SK-N-SH (cell line): ENCODE data around the gene MLEC. TPM values are rescaled to one million over a fixed set of nuclear protein-coding genes. Genes with fewer than 3 reads are reported as not detected.

Source experiments
- CTCF ChIA-PET: fragments of 300-600, 350-600 bp; formaldehyde crosslinking; extraction: SDS; loops from one replicate; lab custom pipeline; 2021; lab: Yijun Ruan, JAX
- POLR2A ChIA-PET: fragments of 350-600 bp; sonication (Branson Sonifier 250); formaldehyde crosslinking; extraction: SDS; loops from one replicate; lab custom pipeline; 2020; ENCODE audit warnings: antibody characterized with exemption, inconsistent platforms; lab: Yijun Ruan, JAX
- DNase-seq: peaks from one replicate; pipeline ENCODE4 v3.0.0; 2012
- H2AFZ ChIP-seq: fragments of 200-600 bp; sonication (generic); 2 replicates; pipeline ENCODE4 v1.8.1; 2016; ENCODE audit warnings: antibody characterized with exemption, mild to moderate bottlenecking, low read depth
- H3F3A ChIP-seq: fragments of 200-600 bp; sonication (generic); replicated peaks from 2 replicates; pipeline ENCODE3; 2016; ENCODE audit warnings: antibody characterized with exemption, mild to moderate bottlenecking; ENCODE audit not compliant: insufficient read depth
- H3K27ac ChIP-seq, 2 experiments: fragments of 200-500 bp in 1 of 2; fragments of 200-600 bp in 1 of 2; sonication (Bioruptor generic) in 1 of 2; sonication (generic), shearing (Covaris generic) in 1 of 2; 2 replicates each; pipeline versions ENCODE4 v1.5.1 to v1.6.1; 2014 to 2016; ENCODE audit warnings: low read depth in 2 of 2, inconsistent platforms in 1 of 2, low read length in 1 of 2, mild to moderate bottlenecking in 1 of 2, mixed read lengths in 1 of 2
- H3K27me3 ChIP-seq: fragments of 200-600 bp; sonication (generic), shearing (Covaris generic); 2 replicates; pipeline ENCODE4 v1.6.1; 2016; ENCODE audit warnings: mixed run types; ENCODE audit not compliant: insufficient read depth
- H3K36me3 ChIP-seq, 2 experiments: fragments of 200-500 bp in 1 of 2; fragments of 200-600 bp in 1 of 2; sonication (Bioruptor generic) in 1 of 2; sonication (generic) in 1 of 2; replicated peaks in 1 of 2; 2 replicates each; pipeline versions ENCODE3 to v1.5.1; 2014 to 2016; ENCODE audit warnings: low read length in 1 of 2, mild to moderate bottlenecking in 1 of 2; ENCODE audit not compliant: insufficient read depth in 2 of 2, control insufficient read depth in 1 of 2
- H3K4me1 ChIP-seq, 2 experiments: fragments of 200-500 bp in 1 of 2; fragments of 200-600 bp in 1 of 2; sonication (Bioruptor generic) in 1 of 2; sonication (generic), shearing (Covaris generic) in 1 of 2; 2 replicates each; pipeline versions ENCODE4 v1.5.1 to v1.6.1; 2014 to 2016; ENCODE audit warnings: low read depth in 1 of 2, low read length in 1 of 2, mixed run types in 1 of 2; ENCODE audit not compliant: insufficient read depth in 2 of 2, control insufficient read depth in 1 of 2
- H3K4me2 ChIP-seq: fragments of 200-600 bp; sonication (generic), shearing (Covaris generic); 2 replicates; pipeline ENCODE4 v1.6.1; 2017; ENCODE audit warnings: mixed run types
- H3K4me3 ChIP-seq, 2 experiments: fragments of 200-500 bp in 1 of 2; fragments of 200-600 bp in 1 of 2; sonication (Bioruptor generic) in 1 of 2; sonication (generic), shearing (Covaris generic) in 1 of 2; 2 replicates each; pipeline versions ENCODE4 v1.5.1 to v1.8.1; 2014 to 2016; ENCODE audit warnings: low read depth in 2 of 2, inconsistent platforms in 1 of 2, low read length in 1 of 2, mild to moderate bottlenecking in 1 of 2, mixed read lengths in 1 of 2, moderate library complexity in 1 of 2
- H3K79me2 ChIP-seq: fragments of 200-600 bp; sonication (generic); 2 replicates; pipeline ENCODE4 v1.8.1; 2017; ENCODE audit warnings: mild to moderate bottlenecking; ENCODE audit not compliant: insufficient read depth
- H3K9ac ChIP-seq: fragments of 200-600 bp; sonication (generic); 2 replicates; pipeline ENCODE4 v1.6.1; 2017; ENCODE audit warnings: mixed run types
- H3K9me2 ChIP-seq: fragments of 200-600 bp; sonication (generic); 2 replicates; pipeline ENCODE4 v1.6.1; 2017; ENCODE audit warnings: mixed run types
- H3K9me3 ChIP-seq: fragments of 200-600 bp; sonication (generic); 2 replicates; pipeline ENCODE4 v1.6.1; 2017; ENCODE audit warnings: mixed run types, mild to moderate bottlenecking, moderate library complexity
- H4K20me1 ChIP-seq: fragments of 200-600 bp; sonication (generic); 2 replicates; pipeline ENCODE4 v1.6.1; 2017; ENCODE audit warnings: mild to moderate bottlenecking, mixed run types; ENCODE audit not compliant: insufficient read depth
- ELF1 ChIP-seq: IDR thresholded peaks from 2 replicates; pipeline ENCODE4 v1.4.0; 2012
- FOXJ3 ChIP-seq: sonication (generic); formaldehyde crosslinking; IDR thresholded peaks from 2 replicates; pipeline ENCODE4 v1.5.1; 2020; ENCODE audit warnings: mild to moderate bottlenecking, missing genetic modification reagents
- GABPA ChIP-seq: IDR thresholded peaks from 2 replicates; pipeline ENCODE4 v1.4.0; 2012; ENCODE audit warnings: low read depth, mild to moderate bottlenecking
- MXI1 ChIP-seq: IDR thresholded peaks from 2 replicates; pipeline ENCODE4 v1.6.1; 2012; ENCODE audit warnings: mild to moderate bottlenecking, low read depth, low read length, improper control_type of control experiment
- NFIC ChIP-seq: IDR thresholded peaks from 2 replicates; pipeline ENCODE4 v1.4.0; 2012; ENCODE audit warnings: borderline replicate concordance
- NRF1 ChIP-seq: IDR thresholded peaks from 2 replicates; pipeline ENCODE4 v1.6.1; 2012; ENCODE audit warnings: low read depth, mild to moderate bottlenecking, low read length
- SIN3A ChIP-seq: IDR thresholded peaks from 2 replicates; pipeline ENCODE4 v1.6.1; 2012; ENCODE audit warnings: low read depth, mild to moderate bottlenecking, low read length, moderate library complexity, borderline replicate concordance
- YY1 ChIP-seq: IDR thresholded peaks from 2 replicates; pipeline ENCODE4 v1.4.0; 2012; ENCODE audit warnings: low read depth, mild to moderate bottlenecking
- WGBS: methylation state at CpG from one replicate; pipeline ENCODE4 v1.1.6; 2017; ENCODE audit warnings: low lambda C conversion rate; 5-methylcytosine and 5-hydroxymethylcytosine counted together
- polyA plus RNA-seq, 3 experiments: library from polyadenylated mRNA; depleted of rRNA; stranded (reverse); fragments of >200 nt; gene quantifications; 2 replicates each; pipeline ENCODE4 v1.2.3, GENCODE V29; 2012
- TF ChIP-seq, protein P1 (sequence below): fragments of 150-350 bp; IDR thresholded peaks from 2 replicates; pipeline ENCODE4 v1.6.1; 2016; ENCODE audit warnings: mild to moderate bottlenecking, low read depth, low read length
- TF ChIP-seq, protein P2 (sequence below): IDR thresholded peaks from 2 replicates; pipeline ENCODE4 v1.4.0; 2012; ENCODE audit warnings: low read depth, borderline replicate concordance
- TF ChIP-seq, protein P3 (sequence below): IDR thresholded peaks from 2 replicates; pipeline ENCODE4; 2012
- TF ChIP-seq, protein P4 (sequence below): fragments of 150-350 bp; IDR thresholded peaks from 2 replicates; pipeline ENCODE4 v1.6.1; 2017; ENCODE audit warnings: antibody characterized with exemption, low read length, low read depth, borderline replicate concordance
- TF ChIP-seq, protein P5 (sequence below): IDR thresholded peaks from 2 replicates; pipeline ENCODE4 v1.4.0; 2012; ENCODE audit warnings: low read depth, borderline replicate concordance

MLEC gene
- polyA plus RNA-seq, 1 of the 3 experiments (the other 2 are of a cell fraction) = 23.4 TPM

DNA sequence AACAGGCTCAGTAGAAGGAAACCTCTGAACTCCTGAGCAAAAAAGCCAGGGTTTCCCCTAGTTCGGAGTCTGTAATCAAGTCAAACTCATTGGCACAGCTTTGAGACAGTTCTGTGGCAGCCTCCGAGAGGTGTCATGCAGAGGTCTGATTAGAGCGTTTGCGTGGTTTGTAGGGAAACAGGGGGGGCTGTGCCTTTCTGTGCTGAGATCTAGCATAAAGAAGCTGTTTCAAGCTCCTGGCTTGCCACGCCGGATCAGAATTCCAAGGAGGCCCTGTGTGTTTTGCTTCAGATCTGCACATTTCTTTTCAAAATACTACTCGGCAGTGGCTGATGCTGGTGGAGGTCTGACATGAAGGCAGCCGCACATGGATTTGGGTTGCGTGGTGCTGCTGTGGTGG is 44.8 kb upstream of the MLEC start:
- H3K9me3 ChIP-seq = no peaks in the 10 kb centered on the region
- H3K4me3 ChIP-seq = no peak overlapping the region
- no peak overlapping the region for H3K27ac ChIP-seq
- H2AFZ ChIP-seq = no peak overlapping the region
- peaks cover 5% of the 10 kb centered on the region; the same call in 1 of the 2 replicates for H4K20me1 ChIP-seq
- POLR2A ChIA-PET = interaction anchor here (0.6 kb wide), 1 partner anchor 173 kb away, joined by 3 read pairs; no protein-coding TSS in a partner anchor
- no peaks in the 10 kb centered on the region for H3K79me2 ChIP-seq
- no peak overlapping the region for H3K4me2 ChIP-seq
- no peaks in the 10 kb centered on the region for H3K9me2 ChIP-seq
- H3K27me3 ChIP-seq = peaks cover 58% of the 10 kb centered on the region
- CTCF ChIA-PET = interaction anchor here (1.6 to 4.5 kb wide), 2 partner anchors 16 to 59 kb away, joined by 3 to 28 read pairs; partner anchors contain the start of gene POP5
- H3F3A ChIP-seq = no peaks in the 10 kb centered on the region
- H3K36me3 ChIP-seq = no peaks in the 10 kb centered on the region
- TF ChIP-seq, protein P1, sequence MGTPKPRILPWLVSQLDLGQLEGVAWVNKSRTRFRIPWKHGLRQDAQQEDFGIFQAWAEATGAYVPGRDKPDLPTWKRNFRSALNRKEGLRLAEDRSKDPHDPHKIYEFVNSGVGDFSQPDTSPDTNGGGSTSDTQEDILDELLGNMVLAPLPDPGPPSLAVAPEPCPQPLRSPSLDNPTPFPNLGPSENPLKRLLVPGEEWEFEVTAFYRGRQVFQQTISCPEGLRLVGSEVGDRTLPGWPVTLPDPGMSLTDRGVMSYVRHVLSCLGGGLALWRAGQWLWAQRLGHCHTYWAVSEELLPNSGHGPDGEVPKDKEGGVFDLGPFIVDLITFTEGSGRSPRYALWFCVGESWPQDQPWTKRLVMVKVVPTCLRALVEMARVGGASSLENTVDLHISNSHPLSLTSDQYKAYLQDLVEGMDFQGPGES = no peak
- TF ChIP-seq GABPA (no peak), ELF1 (no peak), YY1 (no peak), NFIC (no peak), SIN3A (no peak), MXI1 (no peak), FOXJ3 (CRISPR knock-in tag) (no peak), NRF1 (no peak)
- TF ChIP-seq, protein P2, sequence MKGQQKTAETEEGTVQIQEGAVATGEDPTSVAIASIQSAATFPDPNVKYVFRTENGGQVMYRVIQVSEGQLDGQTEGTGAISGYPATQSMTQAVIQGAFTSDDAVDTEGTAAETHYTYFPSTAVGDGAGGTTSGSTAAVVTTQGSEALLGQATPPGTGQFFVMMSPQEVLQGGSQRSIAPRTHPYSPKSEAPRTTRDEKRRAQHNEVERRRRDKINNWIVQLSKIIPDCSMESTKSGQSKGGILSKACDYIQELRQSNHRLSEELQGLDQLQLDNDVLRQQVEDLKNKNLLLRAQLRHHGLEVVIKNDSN = no peak
- TF ChIP-seq, protein P3, sequence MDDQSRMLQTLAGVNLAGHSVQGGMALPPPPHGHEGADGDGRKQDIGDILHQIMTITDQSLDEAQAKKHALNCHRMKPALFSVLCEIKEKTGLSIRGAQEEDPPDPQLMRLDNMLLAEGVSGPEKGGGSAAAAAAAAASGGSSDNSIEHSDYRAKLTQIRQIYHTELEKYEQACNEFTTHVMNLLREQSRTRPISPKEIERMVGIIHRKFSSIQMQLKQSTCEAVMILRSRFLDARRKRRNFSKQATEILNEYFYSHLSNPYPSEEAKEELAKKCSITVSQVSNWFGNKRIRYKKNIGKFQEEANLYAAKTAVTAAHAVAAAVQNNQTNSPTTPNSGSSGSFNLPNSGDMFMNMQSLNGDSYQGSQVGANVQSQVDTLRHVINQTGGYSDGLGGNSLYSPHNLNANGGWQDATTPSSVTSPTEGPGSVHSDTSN = no peak
- TF ChIP-seq, protein P4, sequence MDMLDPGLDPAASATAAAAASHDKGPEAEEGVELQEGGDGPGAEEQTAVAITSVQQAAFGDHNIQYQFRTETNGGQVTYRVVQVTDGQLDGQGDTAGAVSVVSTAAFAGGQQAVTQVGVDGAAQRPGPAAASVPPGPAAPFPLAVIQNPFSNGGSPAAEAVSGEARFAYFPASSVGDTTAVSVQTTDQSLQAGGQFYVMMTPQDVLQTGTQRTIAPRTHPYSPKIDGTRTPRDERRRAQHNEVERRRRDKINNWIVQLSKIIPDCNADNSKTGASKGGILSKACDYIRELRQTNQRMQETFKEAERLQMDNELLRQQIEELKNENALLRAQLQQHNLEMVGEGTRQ = no peak
- TF ChIP-seq, protein P5, sequence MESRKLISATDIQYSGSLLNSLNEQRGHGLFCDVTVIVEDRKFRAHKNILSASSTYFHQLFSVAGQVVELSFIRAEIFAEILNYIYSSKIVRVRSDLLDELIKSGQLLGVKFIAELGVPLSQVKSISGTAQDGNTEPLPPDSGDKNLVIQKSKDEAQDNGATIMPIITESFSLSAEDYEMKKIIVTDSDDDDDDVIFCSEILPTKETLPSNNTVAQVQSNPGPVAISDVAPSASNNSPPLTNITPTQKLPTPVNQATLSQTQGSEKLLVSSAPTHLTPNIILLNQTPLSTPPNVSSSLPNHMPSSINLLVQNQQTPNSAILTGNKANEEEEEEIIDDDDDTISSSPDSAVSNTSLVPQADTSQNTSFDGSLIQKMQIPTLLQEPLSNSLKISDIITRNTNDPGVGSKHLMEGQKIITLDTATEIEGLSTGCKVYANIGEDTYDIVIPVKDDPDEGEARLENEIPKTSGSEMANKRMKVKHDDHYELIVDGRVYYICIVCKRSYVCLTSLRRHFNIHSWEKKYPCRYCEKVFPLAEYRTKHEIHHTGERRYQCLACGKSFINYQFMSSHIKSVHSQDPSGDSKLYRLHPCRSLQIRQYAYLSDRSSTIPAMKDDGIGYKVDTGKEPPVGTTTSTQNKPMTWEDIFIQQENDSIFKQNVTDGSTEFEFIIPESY = no peak
- TF ChIP-seq, all 33 proteins: peak for 0
- Histone ChIP-seq H3K9ac (no peak overlapping the region), H3K4me1 (peaks cover 0 to 6% of the 10 kb centered on the region in 2 experiments; a peak in 1 of 4 replicates)
- WGBS = 93% methylated on average over 9 of the region's 9 CpGs
- no peak for DNase-seq
